MM.1S (cell line): ENCODE data around the gene ZNF850.

Experiments used
- DNase-seq: peaks from one replicate; pipeline ENCODE4 v3.0.0-alpha.2; 2015
- H2AFZ ChIP-seq: fragments of 300-600 bp; sonication (generic); 2 replicates; pipeline ENCODE4 v1.6.0; 2016; ENCODE audit warnings: antibody characterized with exemption, low read length
- H3F3A ChIP-seq: fragments of 300-600 bp; sonication (generic); 2 replicates; pipeline ENCODE4 v1.6.1; 2016; ENCODE audit warnings: mild to moderate bottlenecking, antibody characterized with exemption, low read length, moderate library complexity, mixed read lengths; ENCODE audit not compliant: insufficient read depth
- H3K27ac ChIP-seq: fragments of 300-600 bp; sonication (generic); 2 replicates; pipeline ENCODE4 v1.5.1; 2016; ENCODE audit warnings: mild to moderate bottlenecking, low read length
- H3K27me3 ChIP-seq: fragments of 300-600 bp; sonication (generic); replicated peaks from 2 replicates; pipeline ENCODE4 v1.6.0; 2016; ENCODE audit warnings: low read length; ENCODE audit not compliant: insufficient read depth
- H3K36me3 ChIP-seq: fragments of 300-600 bp; sonication (generic); replicated peaks from 2 replicates; pipeline ENCODE4 v1.6.1; 2016; ENCODE audit warnings: mild to moderate bottlenecking, low read length, mixed read lengths; ENCODE audit not compliant: insufficient read depth
- H3K4me1 ChIP-seq: fragments of 300-600 bp; sonication (generic); 2 replicates; pipeline ENCODE4 v1.6.1; 2016; ENCODE audit warnings: low read length, mixed read lengths
- H3K4me2 ChIP-seq: fragments of 300-600 bp; sonication (generic); 2 replicates; pipeline ENCODE4 v1.6.0; 2016; ENCODE audit warnings: low read depth, low read length
- H3K4me3 ChIP-seq: fragments of 300-600 bp; sonication (generic); 2 replicates; pipeline ENCODE4 v1.5.1; 2016; ENCODE audit warnings: low read length, mixed read lengths
- H3K79me2 ChIP-seq: fragments of 300-600 bp; sonication (generic); 2 replicates; pipeline ENCODE4 v1.6.1; 2016; ENCODE audit warnings: mixed run types, low read length, mixed read lengths
- H3K9ac ChIP-seq: fragments of 300-600 bp; sonication (generic); 2 replicates; pipeline ENCODE4 v1.6.1; 2016; ENCODE audit warnings: low read length, mixed read lengths
- H3K9me2 ChIP-seq: fragments of 300-600 bp; sonication (generic); replicated peaks from 2 replicates; pipeline ENCODE4 v1.6.1; 2016; ENCODE audit warnings: mild to moderate bottlenecking, low read length, mixed read lengths; ENCODE audit not compliant: insufficient read depth
- H3K9me3 ChIP-seq: fragments of 300-600 bp; sonication (generic); replicated peaks from 2 replicates; pipeline ENCODE4 v1.6.1; 2016; ENCODE audit warnings: mild to moderate bottlenecking, low read length, mixed read lengths; ENCODE audit not compliant: insufficient read depth
- H4K20me1 ChIP-seq: fragments of 300-600 bp; sonication (generic); 2 replicates; pipeline ENCODE4 v1.6.1; 2016; ENCODE audit warnings: mild to moderate bottlenecking, low read length, moderate library complexity, mixed read lengths; ENCODE audit not compliant: insufficient read depth
- EZH2 ChIP-seq: fragments of 300-600 bp; sonication (generic); optimal IDR thresholded peaks from 2 replicates; pipeline ENCODE3; 2017; ENCODE audit warnings: low read depth, mild to moderate bottlenecking, antibody characterized with exemption, low read length, mixed read lengths
- EZH2phosphoT487 ChIP-seq: fragments of 300-600 bp; sonication (generic); IDR thresholded peaks from 2 replicates; pipeline ENCODE4 v1.6.1; 2018; ENCODE audit warnings: antibody characterized with exemption, low read length
- TF ChIP-seq, protein P1 (sequence below): fragments of 300-600 bp; sonication (generic); IDR thresholded peaks from 2 replicates; pipeline ENCODE4 v1.5.1; 2016; ENCODE audit warnings: antibody characterized with exemption, low read length, mixed read lengths

ZNF850 gene

DNA sequence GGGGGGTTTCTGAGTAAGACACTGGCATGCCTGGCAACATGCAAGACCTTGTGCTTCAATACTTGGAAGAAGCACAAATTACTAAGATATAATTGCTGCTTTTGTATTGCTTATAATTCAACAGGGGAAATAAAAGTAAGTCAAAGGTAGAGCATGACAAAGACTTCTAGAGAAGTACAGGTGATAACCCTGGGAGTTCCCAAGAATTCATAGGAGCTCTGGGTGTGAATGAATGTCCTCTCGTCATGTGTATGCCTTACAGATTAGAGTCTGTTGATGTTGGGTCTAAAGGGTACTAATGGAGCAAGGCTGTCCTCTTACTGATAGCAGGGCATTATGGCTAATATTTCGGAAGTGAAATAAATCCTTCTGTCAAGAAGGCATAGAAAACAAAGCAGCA is 98.4 kb downstream of the ZNF850 start:
- H3K79me2 ChIP-seq = no peaks in the 10 kb centered on the region
- no peak overlapping the region for H3K4me3 ChIP-seq
- no peak overlapping the region for H3K27ac ChIP-seq
- no peaks in the 10 kb centered on the region for H3K4me1 ChIP-seq
- H3K27me3 ChIP-seq = no peaks in the 10 kb centered on the region
- no peaks in the 10 kb centered on the region for H3F3A ChIP-seq
- TF ChIP-seq EZH2phosphoT487 = no peak
- no peak for TF ChIP-seq EZH2
- TF ChIP-seq, protein P1, sequence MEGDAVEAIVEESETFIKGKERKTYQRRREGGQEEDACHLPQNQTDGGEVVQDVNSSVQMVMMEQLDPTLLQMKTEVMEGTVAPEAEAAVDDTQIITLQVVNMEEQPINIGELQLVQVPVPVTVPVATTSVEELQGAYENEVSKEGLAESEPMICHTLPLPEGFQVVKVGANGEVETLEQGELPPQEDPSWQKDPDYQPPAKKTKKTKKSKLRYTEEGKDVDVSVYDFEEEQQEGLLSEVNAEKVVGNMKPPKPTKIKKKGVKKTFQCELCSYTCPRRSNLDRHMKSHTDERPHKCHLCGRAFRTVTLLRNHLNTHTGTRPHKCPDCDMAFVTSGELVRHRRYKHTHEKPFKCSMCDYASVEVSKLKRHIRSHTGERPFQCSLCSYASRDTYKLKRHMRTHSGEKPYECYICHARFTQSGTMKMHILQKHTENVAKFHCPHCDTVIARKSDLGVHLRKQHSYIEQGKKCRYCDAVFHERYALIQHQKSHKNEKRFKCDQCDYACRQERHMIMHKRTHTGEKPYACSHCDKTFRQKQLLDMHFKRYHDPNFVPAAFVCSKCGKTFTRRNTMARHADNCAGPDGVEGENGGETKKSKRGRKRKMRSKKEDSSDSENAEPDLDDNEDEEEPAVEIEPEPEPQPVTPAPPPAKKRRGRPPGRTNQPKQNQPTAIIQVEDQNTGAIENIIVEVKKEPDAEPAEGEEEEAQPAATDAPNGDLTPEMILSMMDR = no peak
- no peaks in the 10 kb centered on the region for H4K20me1 ChIP-seq
- no peak overlapping the region for H3K9ac ChIP-seq
- DNase-seq = no peak
- H3K4me2 ChIP-seq = no peak overlapping the region
- no peaks in the 10 kb centered on the region for H3K9me2 ChIP-seq
- no peak overlapping the region for H2AFZ ChIP-seq
- H3K9me3 ChIP-seq = no peaks in the 10 kb centered on the region
- H3K36me3 ChIP-seq = no peaks in the 10 kb centered on the region

DNA sequence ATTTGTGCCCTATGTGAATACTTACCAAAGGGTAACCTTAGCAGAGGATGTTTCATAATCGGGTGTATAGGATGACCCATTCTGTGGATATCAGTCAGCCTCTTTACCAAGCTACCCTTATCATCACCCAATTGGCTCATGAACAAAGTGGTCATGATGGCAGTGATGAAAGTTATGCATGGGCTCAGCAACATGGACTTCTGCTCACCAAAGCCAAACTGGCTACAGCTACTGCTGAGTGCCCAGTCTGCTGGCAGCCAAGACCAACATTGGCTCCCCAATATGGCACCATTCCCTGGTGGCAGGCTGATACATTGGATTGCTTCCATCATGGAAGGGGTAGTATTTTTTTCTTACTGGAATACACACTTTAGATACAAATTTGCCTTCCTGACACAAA is 100.2 kb downstream of the ZNF850 start:
- TF ChIP-seq EZH2 (no peak), EZH2phosphoT487 (no peak)
- TF ChIP-seq, protein P1 = no peak
- Histone ChIP-seq H3K9ac (no peak overlapping the region), H2AFZ (no peak overlapping the region), H3K9me2 (no peaks in the 10 kb centered on the region), H3K4me2 (no peak overlapping the region), H3K4me3 (no peak overlapping the region), H3K9me3 (no peaks in the 10 kb centered on the region), H3K36me3 (no peaks in the 10 kb centered on the region), H3K27ac (no peak overlapping the region), H3K4me1 (no peaks in the 10 kb centered on the region), H4K20me1 (no peaks in the 10 kb centered on the region), H3K79me2 (no peaks in the 10 kb centered on the region), H3F3A (no peaks in the 10 kb centered on the region), H3K27me3 (no peaks in the 10 kb centered on the region)
- DNase-seq = no peak

DNA sequence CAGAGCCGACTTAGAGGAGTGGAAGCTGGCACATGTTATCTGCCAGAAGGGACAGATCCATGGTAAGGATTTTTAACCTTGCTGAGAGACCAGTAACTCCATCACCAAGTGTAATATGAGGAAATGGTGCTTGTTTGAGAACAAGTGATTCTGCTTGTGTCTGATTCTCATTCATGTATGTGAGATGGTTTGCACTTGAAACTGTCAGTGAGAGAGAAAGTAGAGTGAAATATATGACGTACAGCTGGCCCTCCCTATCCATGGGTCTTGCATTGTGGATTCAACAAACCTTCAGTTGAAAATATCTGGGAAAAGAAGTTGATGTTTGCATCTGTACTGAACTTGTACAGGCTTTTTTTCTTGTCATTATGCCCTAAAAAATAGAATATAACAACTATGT is 104.0 kb downstream of the ZNF850 start:
- Histone ChIP-seq H3K4me3 (no peak overlapping the region), H3K27me3 (no peaks in the 10 kb centered on the region), H3F3A (no peaks in the 10 kb centered on the region), H2AFZ (no peak overlapping the region), H3K9me2 (no peaks in the 10 kb centered on the region), H3K4me2 (no peak overlapping the region), H4K20me1 (no peaks in the 10 kb centered on the region), H3K27ac (no peak overlapping the region), H3K79me2 (no peaks in the 10 kb centered on the region), H3K36me3 (no peaks in the 10 kb centered on the region), H3K9ac (no peak overlapping the region), H3K9me3 (no peaks in the 10 kb centered on the region), H3K4me1 (no peaks in the 10 kb centered on the region)
- no peak for DNase-seq
- TF ChIP-seq, protein P1 = no peak
- TF ChIP-seq EZH2 (no peak), EZH2phosphoT487 (no peak)
